ENCODE results near the gene CTNNBL1. TPM values are rescaled to one million over a fixed set of nuclear protein-coding genes. Genes with fewer than 3 reads are reported as not detected.

Gene CTNNBL1
- total and polyA plus RNA-seq, 2 experiments from 2014 or later, result 27.6 to 55.0 TPM

DNA sequence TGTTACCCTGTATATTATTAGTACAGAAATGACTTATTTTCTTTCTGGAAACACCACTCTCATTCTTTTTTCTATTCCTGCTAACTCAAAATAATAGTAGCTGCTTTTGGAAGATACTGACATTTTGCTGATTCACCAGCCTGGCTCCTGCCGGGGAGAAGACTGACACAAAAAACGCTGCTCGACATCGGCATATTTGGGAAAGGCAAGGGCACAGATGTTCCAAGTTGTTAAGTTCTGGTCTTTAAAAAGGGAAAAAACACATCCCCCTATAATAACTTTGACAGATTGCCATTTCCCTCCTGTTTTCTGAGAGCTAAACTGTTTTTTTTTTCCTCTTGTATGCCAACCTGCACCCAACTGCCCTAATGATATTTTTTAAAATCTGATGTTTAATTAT is 55.4 kb downstream of the CTNNBL1 start:
- H3K79me2 ChIP-seq, result no peaks in the 10 kb centered on the region
- H2AFZ ChIP-seq, result no peak overlapping the region
- H3K4me2 ChIP-seq, result no peak overlapping the region
- DNase-seq (ENCODE audit: low spot score), result no peak
- H3K36me3 ChIP-seq (replicated peaks; ENCODE audit: insufficient read depth, low read depth), result no peaks in the 10 kb centered on the region
- no peaks in the 10 kb centered on the region for H3K4me1 ChIP-seq (ENCODE audit: insufficient read depth)
- TF ChIP-seq, protein P1, sequence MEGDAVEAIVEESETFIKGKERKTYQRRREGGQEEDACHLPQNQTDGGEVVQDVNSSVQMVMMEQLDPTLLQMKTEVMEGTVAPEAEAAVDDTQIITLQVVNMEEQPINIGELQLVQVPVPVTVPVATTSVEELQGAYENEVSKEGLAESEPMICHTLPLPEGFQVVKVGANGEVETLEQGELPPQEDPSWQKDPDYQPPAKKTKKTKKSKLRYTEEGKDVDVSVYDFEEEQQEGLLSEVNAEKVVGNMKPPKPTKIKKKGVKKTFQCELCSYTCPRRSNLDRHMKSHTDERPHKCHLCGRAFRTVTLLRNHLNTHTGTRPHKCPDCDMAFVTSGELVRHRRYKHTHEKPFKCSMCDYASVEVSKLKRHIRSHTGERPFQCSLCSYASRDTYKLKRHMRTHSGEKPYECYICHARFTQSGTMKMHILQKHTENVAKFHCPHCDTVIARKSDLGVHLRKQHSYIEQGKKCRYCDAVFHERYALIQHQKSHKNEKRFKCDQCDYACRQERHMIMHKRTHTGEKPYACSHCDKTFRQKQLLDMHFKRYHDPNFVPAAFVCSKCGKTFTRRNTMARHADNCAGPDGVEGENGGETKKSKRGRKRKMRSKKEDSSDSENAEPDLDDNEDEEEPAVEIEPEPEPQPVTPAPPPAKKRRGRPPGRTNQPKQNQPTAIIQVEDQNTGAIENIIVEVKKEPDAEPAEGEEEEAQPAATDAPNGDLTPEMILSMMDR (IDR thresholded peaks at IDR 0.05; ENCODE audit: poor library complexity), result no peak
- TF ChIP-seq EZH2 (IDR thresholded peaks at IDR 0.05; ENCODE audit: borderline replicate concordance), result no peak
- no peak for TF ChIP-seq EZH2phosphoT487 (IDR thresholded peaks at IDR 0.05; ENCODE audit: low read depth, severe bottlenecking, unreplicated experiment)
- H3K9me3 ChIP-seq (ENCODE audit: low read depth), result no peaks in the 10 kb centered on the region
- H3K27ac ChIP-seq, result no peak overlapping the region
- WGBS (ENCODE audit: low lambda C conversion rate, missing lambda C conversion rate), result 94% methylated on average over 4 of the region's 4 CpGs
- H3K9me2 ChIP-seq (replicated peaks; ENCODE audit: insufficient read depth), result no peaks in the 10 kb centered on the region
- no peaks in the 10 kb centered on the region for H4K20me1 ChIP-seq (ENCODE audit: insufficient read depth, poor library complexity, severe bottlenecking)
- no peaks in the 10 kb centered on the region for H3K27me3 ChIP-seq
- H3K4me3 ChIP-seq, result no peak overlapping the region

DNA sequence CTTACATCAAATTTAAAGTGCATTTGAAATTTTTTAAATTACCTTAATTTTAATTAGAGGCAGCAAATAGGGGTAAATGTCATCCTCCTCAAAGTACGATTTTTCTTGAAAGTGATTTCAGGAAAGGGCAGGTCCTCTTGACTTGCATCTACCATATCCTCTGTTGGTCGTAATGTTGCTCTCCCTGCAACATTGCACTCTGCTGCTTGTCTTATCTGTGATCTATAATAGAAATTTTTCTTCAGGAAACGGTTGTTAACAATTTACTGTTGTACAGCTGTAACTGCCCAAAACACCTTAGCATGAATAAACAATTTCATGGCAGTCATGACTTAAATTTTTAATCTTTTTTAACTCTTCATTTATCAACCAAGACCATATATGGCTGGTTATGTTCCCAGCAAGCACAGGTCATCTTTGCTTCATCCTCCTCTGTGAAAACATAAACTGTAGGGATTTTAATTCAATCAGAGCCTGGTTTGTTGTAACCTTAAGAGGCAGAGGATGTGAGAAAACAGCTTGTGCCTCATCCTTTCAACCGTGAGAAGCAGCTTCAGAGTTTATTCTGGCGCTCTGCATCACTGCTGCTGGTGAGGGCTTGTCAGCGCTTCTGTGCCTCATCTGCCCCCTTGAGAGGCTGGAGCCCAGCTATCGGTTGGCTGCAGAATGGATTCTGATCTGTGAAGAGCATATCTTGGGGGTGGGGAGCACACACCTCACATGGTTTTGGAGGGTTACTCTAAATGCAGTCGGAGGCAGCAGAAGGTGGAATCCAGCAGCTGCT is 56.0 kb downstream of the CTNNBL1 start:
- Histone ChIP-seq H3K27me3 (no peaks in the 10 kb centered on the region), H3K36me3 (replicated peaks; ENCODE audit: insufficient read depth, low read depth) (no peaks in the 10 kb centered on the region), H3K4me2 (no peak overlapping the region), H3K9me2 (replicated peaks; ENCODE audit: insufficient read depth) (no peaks in the 10 kb centered on the region), H3K4me1 (ENCODE audit: insufficient read depth) (no peaks in the 10 kb centered on the region), H3K79me2 (no peaks in the 10 kb centered on the region), H3K4me3 (no peak overlapping the region), H4K20me1 (ENCODE audit: insufficient read depth, poor library complexity, severe bottlenecking) (no peaks in the 10 kb centered on the region), H2AFZ (no peak overlapping the region), H3K9me3 (ENCODE audit: low read depth) (no peaks in the 10 kb centered on the region), H3K27ac (no peak overlapping the region)
- DNase-seq (ENCODE audit: low spot score), result no peak
- 79% methylated on average over 8 of the region's 8 CpGs for WGBS (ENCODE audit: low lambda C conversion rate, missing lambda C conversion rate)
- TF ChIP-seq EZH2 (IDR thresholded peaks at IDR 0.05; ENCODE audit: borderline replicate concordance), result no peak
- TF ChIP-seq, protein P1 (IDR thresholded peaks at IDR 0.05; ENCODE audit: poor library complexity), result no peak
- TF ChIP-seq EZH2phosphoT487 (IDR thresholded peaks at IDR 0.05; ENCODE audit: low read depth, severe bottlenecking, unreplicated experiment), result no peak

DNA sequence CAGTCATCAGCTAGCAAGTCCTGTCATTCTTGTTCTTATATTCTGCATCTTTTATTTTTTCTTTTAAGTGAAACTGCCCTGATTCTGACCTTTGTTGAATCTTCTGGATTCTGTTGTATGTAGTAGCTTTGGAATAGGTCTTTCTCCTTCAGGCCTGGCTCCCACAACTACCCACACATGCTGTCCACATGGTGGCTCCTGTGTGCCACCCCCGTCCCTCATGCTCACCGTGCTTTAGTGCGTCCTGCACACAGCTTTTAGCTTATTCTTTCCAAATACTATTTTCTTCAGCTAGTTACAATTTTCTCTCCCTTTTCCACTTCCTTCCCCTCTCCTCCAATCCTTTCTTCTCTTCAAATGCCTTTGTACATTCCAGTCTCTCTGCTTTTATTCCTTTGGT is 61.8 kb downstream of the CTNNBL1 start:
- Histone ChIP-seq H3K36me3 (replicated peaks; ENCODE audit: insufficient read depth, low read depth) (no peaks in the 10 kb centered on the region), H3K27me3 (no peaks in the 10 kb centered on the region), H3K4me2 (no peak overlapping the region), H2AFZ (no peak overlapping the region), H3K9me3 (ENCODE audit: low read depth) (no peaks in the 10 kb centered on the region), H3K27ac (no peak overlapping the region), H4K20me1 (ENCODE audit: insufficient read depth, poor library complexity, severe bottlenecking) (no peaks in the 10 kb centered on the region), H3K79me2 (no peaks in the 10 kb centered on the region), H3K4me3 (no peak overlapping the region), H3K9me2 (replicated peaks; ENCODE audit: insufficient read depth) (no peaks in the 10 kb centered on the region), H3K4me1 (ENCODE audit: insufficient read depth) (no peaks in the 10 kb centered on the region)
- TF ChIP-seq EZH2phosphoT487 (IDR thresholded peaks at IDR 0.05; ENCODE audit: low read depth, severe bottlenecking, unreplicated experiment), result no peak
- TF ChIP-seq, protein P1 (IDR thresholded peaks at IDR 0.05; ENCODE audit: poor library complexity), result peak; percentile 36
- peak; percentile 29 for DNase-seq (ENCODE audit: low spot score)
- WGBS (ENCODE audit: low lambda C conversion rate, missing lambda C conversion rate), result 54% methylated on average over 3 of the region's 3 CpGs

All from hepatocyte (in vitro differentiated cells).